Stimulated activated CD4-positive, alpha-beta T cell treated with anti-CD3 and anti-CD28 coated beads, Interleukin-1b, Interleukin-23, amount 100 ng/mL, for 48 hours (primary cell): Measurements from ENCODE around the gene C2CD5.

Source experiments
- DNase-seq: peaks from one replicate; pipeline ENCODE4 v3.0.0-alpha.2; 2020

Gene C2CD5

DNA sequence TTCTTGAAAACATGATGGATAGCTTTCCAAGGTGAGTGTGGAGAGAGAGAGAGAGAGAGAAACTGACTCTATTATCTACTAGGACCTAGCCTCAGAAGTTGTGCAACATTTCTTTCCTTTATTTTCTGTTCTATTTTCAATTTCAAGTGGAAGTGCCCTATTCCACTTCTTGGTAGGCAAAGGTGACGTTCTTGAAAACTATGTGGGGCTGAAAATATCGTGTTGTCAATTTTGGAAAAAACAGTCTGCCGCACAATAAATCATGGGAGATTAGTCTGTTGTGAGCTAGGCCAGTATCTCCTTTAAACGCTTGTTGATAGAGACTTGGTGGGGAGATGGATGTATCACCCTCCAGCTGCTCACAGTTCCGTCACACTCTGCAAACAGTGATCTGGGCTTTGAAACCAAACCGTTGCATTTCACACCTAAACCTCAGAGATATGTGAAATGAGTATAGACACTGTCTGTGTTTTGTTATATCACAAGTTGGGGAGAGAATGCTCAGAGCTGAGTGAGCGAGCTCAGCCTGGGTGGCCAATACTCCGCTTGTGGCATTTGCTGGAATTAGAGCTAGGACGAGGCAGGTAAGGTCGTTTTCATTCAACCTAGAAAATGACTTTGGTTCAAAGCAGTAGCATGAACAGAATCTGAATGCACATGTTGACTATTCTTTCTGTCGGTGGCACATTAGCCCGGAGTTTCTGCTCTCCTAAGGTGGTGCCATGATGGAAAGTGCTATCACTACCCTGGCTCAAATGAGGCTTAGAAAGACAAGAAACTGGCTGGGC lies 134.8 kb downstream of the C2CD5 start:
- DNase-seq = peak; percentile 42

DNA sequence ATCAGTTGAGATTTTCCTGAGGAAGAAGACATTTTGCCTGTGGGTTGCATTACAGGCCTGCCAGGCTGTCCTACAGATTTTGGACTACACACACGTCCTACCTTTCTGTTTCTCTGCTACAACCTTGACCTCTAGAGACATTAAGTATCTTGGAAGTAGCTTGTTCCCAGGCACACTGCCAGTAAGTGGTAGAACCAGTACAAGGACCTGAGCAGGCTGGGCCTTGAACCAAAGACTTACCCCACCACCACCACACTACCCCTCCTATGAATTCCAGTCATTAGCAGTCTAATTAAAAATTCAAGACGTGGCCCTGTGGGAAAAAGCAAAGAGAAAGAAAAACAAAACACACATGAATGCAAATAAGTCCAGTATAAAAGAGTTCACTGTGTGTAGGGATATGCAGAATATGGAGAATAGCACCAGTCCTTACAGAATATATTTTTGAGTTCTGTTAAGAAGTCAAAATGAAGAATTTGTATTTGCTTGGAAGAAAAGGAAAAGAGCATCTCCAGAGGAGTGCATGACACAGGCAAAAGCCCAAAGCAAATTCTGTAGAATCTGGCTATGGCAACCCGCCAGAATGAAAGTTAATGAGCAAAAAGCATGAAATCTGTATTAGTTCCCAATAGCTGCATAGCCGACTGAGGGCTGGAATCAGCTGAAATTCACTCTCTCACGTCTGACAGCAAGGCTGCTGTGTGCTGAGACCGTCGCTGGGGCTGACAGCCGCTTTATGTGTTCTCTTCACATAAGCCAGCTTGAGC lies 135.5 kb downstream of the C2CD5 start:
- DNase-seq = no peak

DNA sequence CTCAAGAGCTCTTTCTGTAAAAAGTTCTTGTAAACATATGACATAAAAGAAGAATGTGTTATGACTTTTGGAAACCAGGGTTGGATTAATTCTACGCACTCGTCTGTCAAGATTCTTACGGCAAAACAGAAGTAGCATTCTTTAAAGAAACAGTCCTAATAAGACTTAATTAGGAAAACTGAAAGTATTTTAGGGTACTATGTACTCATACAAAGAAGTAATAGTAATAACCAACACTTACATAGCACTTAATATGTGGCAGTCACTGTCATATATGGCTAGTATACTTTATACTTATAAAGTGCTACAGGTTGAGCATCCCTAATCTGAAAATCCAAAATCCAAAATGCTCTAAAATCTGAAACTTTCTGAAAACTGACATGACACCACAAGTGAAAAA lies 136.9 kb downstream of the C2CD5 start:
- no peak for DNase-seq

DNA sequence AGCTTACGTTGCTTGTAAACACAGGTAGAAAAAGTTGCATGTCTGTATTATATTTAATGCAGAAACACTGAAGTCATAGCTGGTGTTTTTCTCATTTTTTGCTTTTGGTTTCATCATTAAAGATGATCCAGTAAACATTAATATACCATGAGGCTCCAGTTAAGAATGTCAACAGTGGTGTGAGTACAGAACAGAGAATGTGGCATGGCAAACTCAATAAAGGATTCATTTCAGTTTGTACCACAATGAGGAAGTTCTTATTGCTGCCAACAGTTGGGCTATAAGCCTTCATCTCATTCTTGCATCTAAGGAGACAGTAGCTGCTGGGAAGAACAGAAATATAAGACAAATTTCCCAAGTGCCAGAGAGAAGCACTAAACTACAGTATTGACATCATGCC lies 137.7 kb downstream of the C2CD5 start:
- no peak for DNase-seq

DNA sequence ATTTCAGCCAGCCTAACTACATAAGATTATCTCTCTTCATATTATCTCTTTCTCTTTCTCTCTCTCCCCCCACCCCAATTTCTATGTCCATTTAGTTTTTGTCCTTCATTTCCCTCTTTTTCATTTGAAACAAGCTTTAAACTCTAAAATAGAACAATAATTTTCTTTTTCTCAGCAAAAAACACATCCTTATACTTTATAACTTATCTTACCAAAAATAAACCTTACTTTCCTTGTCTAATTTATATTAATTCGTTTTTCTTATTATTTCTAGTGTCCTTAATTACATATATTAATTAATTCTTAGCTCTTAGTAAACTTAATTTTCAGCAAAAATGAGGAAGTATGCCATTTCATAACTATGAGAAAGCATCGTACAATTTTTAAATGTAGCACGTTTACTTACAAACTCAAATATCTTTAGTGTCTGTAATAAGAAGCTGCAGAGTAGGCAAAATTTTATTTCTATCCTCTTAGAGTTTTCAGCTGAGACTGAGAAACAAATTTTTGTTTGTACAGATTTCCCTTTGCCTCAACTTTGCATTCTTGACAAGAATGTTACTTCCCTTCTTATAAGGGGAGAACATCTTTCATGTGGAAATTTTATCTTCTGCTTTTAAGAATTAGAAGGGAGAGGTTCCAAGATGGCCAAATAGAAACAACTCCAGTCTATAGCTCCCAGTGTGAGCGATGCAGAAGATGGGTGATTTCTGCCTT lies 144.7 kb downstream of the C2CD5 start:
- DNase-seq = no peak
